ENCODE measurements around the gene CTTNBP2NL.

The CTTNBP2NL gene

GRCh38 chr1:112507921-112508277 is 111.9 kb downstream of the CTTNBP2NL start:
- DNase-seq (ENCODE audit: low spot score), result peak; percentile 12

DNA sequence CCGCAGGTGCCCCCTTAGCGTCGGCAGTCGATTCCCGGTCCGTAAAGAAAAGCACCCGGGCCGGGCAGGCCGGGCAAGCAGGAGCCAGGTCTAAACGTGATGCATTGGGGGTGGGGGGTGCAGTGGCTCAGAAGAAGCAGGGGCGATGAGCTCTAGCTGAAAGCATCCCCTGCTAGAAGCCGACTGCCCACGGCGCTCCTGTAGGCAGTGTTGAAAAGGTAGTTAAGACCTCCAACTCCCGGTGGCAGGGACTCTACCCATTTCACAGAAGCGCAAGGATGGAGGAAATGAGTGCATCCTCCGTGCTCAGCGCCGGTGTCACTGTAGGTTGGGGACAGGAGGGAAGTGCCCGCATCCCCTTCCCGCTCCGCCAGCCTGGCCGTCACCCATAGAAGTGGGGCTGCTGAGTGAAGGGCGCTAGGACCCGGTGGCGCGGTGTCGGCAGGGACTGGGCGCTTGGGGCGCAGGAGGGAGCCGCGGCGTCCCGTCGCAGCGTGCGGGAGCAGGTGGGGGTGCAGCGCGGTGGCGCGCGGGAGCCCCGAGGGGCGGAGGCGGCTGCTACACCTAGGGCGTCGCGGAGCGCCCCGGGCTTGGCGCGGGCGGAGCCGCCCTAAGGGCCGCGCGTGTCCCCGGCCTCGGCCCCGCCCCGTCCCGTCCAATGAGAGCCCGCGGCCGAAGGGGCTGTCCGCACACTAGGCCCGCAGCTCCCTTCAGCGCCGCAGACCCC is 112.4 kb downstream of the CTTNBP2NL start, which contains the start of gene WNT2B:
Gene WNT2B, plus strand, starts transcription at position 688 of the 727 bp plus-strand sequence. CDS start 298 bp downstream, outside the sequence.
- DNase-seq (ENCODE audit: low spot score), result peak; percentile 36

DNA sequence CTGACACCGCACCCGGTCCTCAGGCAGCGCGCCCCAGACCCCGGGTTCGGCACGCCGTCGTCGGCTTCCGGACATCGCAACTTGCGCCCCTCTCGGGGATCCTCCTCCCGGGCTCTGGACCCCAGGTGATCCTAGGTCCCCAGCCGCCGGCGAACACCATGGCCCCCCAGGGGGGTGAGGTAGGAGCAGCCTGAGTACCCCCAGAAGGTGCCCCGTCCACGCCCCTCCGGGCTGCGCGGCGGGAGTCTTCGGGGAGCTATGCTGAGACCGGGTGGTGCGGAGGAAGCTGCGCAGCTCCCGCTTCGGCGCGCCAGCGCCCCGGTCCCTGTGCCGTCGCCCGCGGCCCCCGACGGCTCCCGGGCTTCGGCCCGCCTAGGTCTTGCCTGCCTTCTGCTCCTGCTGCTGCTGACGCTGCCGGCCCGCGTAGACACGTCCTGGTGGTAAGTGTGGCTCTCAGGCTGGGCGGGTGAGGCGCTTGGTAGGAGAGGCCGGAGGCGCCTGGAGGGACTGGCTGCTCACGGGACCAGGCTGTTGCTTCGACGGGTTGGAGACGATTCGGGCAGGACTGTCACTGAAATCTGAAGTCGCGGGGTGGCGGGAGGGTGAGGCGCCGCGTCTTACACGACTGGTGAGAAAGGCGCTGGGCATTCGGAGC is 113.1 kb downstream of the CTTNBP2NL start:
- no peak for DNase-seq (ENCODE audit: low spot score)

- DNase-seq (ENCODE audit: low spot score), result no peak
Observed at GRCh38 chr1:112509660-112510178, 113.7 kb downstream of the CTTNBP2NL start.

DNA sequence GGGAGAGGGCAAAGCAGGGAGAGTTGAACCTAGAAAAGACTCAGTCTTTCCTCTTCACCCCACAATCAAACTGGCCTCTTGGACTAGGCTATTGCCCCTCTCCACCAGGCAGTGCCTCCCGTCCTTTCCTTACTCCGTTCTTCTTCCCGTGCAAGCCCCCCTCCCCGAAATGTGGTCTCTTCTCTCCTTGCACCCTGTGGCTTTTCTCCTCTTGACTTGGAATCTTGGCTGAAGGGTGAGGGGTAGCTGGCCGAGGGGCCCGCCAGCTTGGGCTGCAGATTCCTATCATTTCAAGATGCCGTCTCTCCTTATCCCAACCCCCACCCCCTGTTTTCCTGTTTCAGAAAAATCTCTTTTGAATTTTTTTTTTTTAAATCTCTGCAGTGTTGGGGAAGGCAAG is 114.3 kb downstream of the CTTNBP2NL start:
- no peak for DNase-seq (ENCODE audit: low spot score)
